ENCODE measurements around the gene TMEM184A. TPM values are rescaled to one million over a fixed set of nuclear protein-coding genes. Genes with fewer than 3 reads are reported as not detected.

Gene TMEM184A
- total and polyA plus RNA-seq, 2 donors (not counting 3 experiments of a cell fraction or from before 2014, with no cell fraction given), result 0.48 TPM; not detected in 1

DNA sequence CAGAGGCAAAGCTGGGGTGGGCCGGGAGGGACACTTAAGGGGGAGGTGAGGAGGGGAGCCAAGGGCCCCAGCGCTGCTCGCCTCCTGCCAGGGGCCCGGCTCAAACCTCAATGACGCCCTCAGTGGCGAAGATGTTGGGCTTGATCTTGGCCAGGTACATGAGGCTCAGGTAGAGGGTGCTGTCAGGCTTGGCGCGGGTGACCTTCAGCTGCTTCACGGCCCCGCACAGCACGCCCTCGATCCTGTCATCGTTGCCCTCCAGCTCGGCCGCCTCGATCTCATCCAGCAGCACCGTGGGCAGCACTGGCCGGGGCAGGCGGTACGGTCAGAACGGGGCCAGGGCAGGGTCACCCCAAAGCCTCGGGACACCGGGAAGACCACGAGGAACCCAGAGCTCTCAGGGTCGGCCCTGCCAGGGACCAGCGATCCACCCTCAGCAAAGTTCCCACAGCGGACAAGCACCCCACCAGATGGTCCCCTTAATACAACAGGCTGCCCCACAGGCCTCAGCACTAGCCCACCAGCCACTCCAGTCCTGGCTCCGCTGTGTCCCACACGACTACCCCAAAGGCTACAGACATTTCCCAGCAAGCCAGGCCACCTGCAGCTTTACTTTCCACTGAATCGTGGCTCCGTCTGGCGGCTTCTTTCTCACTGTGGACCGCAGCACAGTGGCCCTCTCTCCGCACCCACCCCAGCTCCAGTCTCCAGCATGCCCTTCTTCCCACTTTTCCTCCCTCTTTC, 55.8 kb downstream of the TMEM184A start:
- no peak overlapping the region for H3K9ac ChIP-seq (replicated peaks; ENCODE audit: extremely low read depth, insufficient read depth, low read length)
- H3K4me2 ChIP-seq (ENCODE audit: insufficient read depth, low read length), result no peak overlapping the region
- no peaks in the 10 kb centered on the region for H4K20me1 ChIP-seq (replicated peaks; ENCODE audit: control insufficient read depth, extremely low read depth, insufficient read depth, low read length)
- no peak for FAIRE-seq
- no peaks in the 10 kb centered on the region for H3K9me3 ChIP-seq (replicated peaks; ENCODE audit: control insufficient read depth, insufficient read depth, low read length)
- dilution Hi-C loops (cut with MboI; ENCODE audit: extremely low pct_ligation_motif_present, low sequenced_read_pairs), result no loop called here
- TF ChIP-seq POLR2A (IDR thresholded peaks at IDR 0.05; ENCODE audit: low read depth, low read length), result no peak
- TF ChIP-seq GATA2 (IDR thresholded peaks at IDR 0.05; ENCODE audit: insufficient read depth, insufficient read length, low read depth, low read length), result no peak
- TF ChIP-seq POLR2AphosphoS5 (IDR thresholded peaks at IDR 0.05; ENCODE audit: insufficient read depth, low read depth, low read length), result no peak
- TF ChIP-seq JUN (IDR thresholded peaks at IDR 0.05; ENCODE audit: borderline replicate concordance, insufficient read depth, insufficient read length, low read depth), result no peak
- TF ChIP-seq, protein P1, sequence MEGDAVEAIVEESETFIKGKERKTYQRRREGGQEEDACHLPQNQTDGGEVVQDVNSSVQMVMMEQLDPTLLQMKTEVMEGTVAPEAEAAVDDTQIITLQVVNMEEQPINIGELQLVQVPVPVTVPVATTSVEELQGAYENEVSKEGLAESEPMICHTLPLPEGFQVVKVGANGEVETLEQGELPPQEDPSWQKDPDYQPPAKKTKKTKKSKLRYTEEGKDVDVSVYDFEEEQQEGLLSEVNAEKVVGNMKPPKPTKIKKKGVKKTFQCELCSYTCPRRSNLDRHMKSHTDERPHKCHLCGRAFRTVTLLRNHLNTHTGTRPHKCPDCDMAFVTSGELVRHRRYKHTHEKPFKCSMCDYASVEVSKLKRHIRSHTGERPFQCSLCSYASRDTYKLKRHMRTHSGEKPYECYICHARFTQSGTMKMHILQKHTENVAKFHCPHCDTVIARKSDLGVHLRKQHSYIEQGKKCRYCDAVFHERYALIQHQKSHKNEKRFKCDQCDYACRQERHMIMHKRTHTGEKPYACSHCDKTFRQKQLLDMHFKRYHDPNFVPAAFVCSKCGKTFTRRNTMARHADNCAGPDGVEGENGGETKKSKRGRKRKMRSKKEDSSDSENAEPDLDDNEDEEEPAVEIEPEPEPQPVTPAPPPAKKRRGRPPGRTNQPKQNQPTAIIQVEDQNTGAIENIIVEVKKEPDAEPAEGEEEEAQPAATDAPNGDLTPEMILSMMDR (IDR thresholded peaks at IDR 0.05; ENCODE audit: extremely low read depth in 1 of 2, insufficient read depth in 1 of 2, low read depth in 1 of 2, low read length in 2 of 2), result no peak
- TF ChIP-seq, protein P2, sequence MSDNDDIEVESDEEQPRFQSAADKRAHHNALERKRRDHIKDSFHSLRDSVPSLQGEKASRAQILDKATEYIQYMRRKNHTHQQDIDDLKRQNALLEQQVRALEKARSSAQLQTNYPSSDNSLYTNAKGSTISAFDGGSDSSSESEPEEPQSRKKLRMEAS (IDR thresholded peaks at IDR 0.05; ENCODE audit: insufficient read depth, insufficient read length), result no peak
- no peak for TF ChIP-seq EZH2 (IDR thresholded peaks at IDR 0.05; ENCODE audit: borderline replicate concordance, low read depth, low read length, severe bottlenecking)
- DNase-seq (ENCODE audit: low read depth, low spot score), result no peak
- peaks cover 5% of the 10 kb centered on the region for H3K4me1 ChIP-seq (ENCODE audit: control insufficient read depth, extremely low read depth, insufficient read depth, low read length)
- no peak overlapping the region for H2AFZ ChIP-seq (ENCODE audit: low read depth, low read length)
- H3K4me3 ChIP-seq (replicated peaks in 1 of 3; ENCODE audit: insufficient read depth in 1 of 3, low read depth in 1 of 3, low read length in 3 of 3), result no peak overlapping the region
- intact Hi-C loops (cut with micrococcal nuclease), result no loop called here
- peaks cover 0 to 39% of the 10 kb centered on the region in 2 experiments for H3K36me3 ChIP-seq (ENCODE audit: control insufficient read depth in 2 of 2, extremely low read depth in 1 of 2, insufficient read depth in 2 of 2, low read length in 2 of 2)
- H3K27me3 ChIP-seq (ENCODE audit: control insufficient read depth in 2 of 2, insufficient read depth in 2 of 2, low read length in 2 of 2), result no peaks in the 10 kb centered on the region
- no peaks in the 10 kb centered on the region for H3K9me1 ChIP-seq (replicated peaks; ENCODE audit: control insufficient read depth, extremely low read depth, insufficient read depth, low read length)
- BruUV-seq (replicated peaks), result no TSS peak
- H3K79me2 ChIP-seq (ENCODE audit: control insufficient read depth, insufficient read depth, low read length), result peaks cover 24% of the 10 kb centered on the region
- H3K27ac ChIP-seq (ENCODE audit: insufficient read depth, low read depth, low read length), result no peak overlapping the region
- ChIA-PET CTCF (no interaction called here), POLR2A (no interaction called here)

All from endothelial cell of umbilical vein (primary cell).